ENCODE data around the gene GH2. TPM values are rescaled to one million over a fixed set of nuclear protein-coding genes. Genes with fewer than 3 reads are reported as not detected.

GH2 gene
- total RNA-seq, 1 donor from 2014 or later: not detected

- ATAC-seq: peak; percentile 81
- DNase-seq (ENCODE audit: low spot score): peak; percentile 99
Observed at GRCh38 chr17:63842540-63843386, 39.0 kb downstream of the GH2 start, which contains the start of gene SMARCD2. TSS of gene SMARCD2 (minus strand) at chr17:63842685. CDS start at chr17:63842674, 11 bp downstream.

- no peak for ATAC-seq
Observed at GRCh38 chr17:63842173-63842539, 39.6 kb downstream of the GH2 start.

GRCh38 chr17:63841350-63842172 is 40.2 kb downstream of the GH2 start:
- peak; percentile 79 for DNase-seq (ENCODE audit: low spot score)
- peak; percentile 32 for ATAC-seq

More at GRCh38 chr17:63842173-63842539, 39.6 kb downstream of the GH2 start:
- no peak for DNase-seq (ENCODE audit: low spot score)

- no peak for DNase-seq (ENCODE audit: low spot score)
- ATAC-seq: no peak
Observed at GRCh38 chr17:63840591-63841349, 41.0 kb downstream of the GH2 start.

- DNase-seq (ENCODE audit: low spot score): peak; percentile 97
- ATAC-seq: peak; percentile 56
Observed at GRCh38 chr17:63838631-63839171, 43.0 kb downstream of the GH2 start.

- ATAC-seq: peak; percentile 2
Observed at GRCh38 chr17:63837962-63838600, 43.7 kb downstream of the GH2 start.

GRCh38 chr17:63837480-63837879 is 44.3 kb downstream of the GH2 start:
- ATAC-seq (no peak), DNase-seq (ENCODE audit: low spot score) (no peak)

More at GRCh38 chr17:63837962-63838600, 43.7 kb downstream of the GH2 start:
- no peak for DNase-seq (ENCODE audit: low spot score)

- no peak for ATAC-seq
- no peak for DNase-seq (ENCODE audit: low spot score)
Observed at GRCh38 chr17:63836811-63837210, 44.9 kb downstream of the GH2 start.

GRCh38 chr17:63835167-63835720 is 46.5 kb downstream of the GH2 start:
- no peak for DNase-seq (ENCODE audit: low spot score)
- no peak for ATAC-seq

GRCh38 chr17:63834431-63835166 is 47.1 kb downstream of the GH2 start:
- no peak for DNase-seq (ENCODE audit: low spot score)

GRCh38 chr17:63833741-63834373 is 47.9 kb downstream of the GH2 start:
- DNase-seq (ENCODE audit: low spot score): no peak
- no peak for ATAC-seq

More at GRCh38 chr17:63834431-63835166, 47.1 kb downstream of the GH2 start:
- peak; percentile 24 for ATAC-seq

- DNase-seq (ENCODE audit: low spot score) (no peak), ATAC-seq (no peak)
Observed at GRCh38 chr17:63833026-63833740, 48.6 kb downstream of the GH2 start.

- ATAC-seq (no peak), DNase-seq (ENCODE audit: low spot score) (no peak)
Observed at GRCh38 chr17:63832455-63832854, 49.3 kb downstream of the GH2 start.

- ATAC-seq (no peak), DNase-seq (ENCODE audit: low spot score) (no peak)
Observed at GRCh38 chr17:63832014-63832413, 49.7 kb downstream of the GH2 start.

GRCh38 chr17:63831505-63831904 is 50.2 kb downstream of the GH2 start:
- DNase-seq (ENCODE audit: low spot score): no peak

GRCh38 chr17:63830904-63831491 is 50.7 kb downstream of the GH2 start:
- ATAC-seq (no peak), DNase-seq (ENCODE audit: low spot score) (no peak)

More at GRCh38 chr17:63831505-63831904, 50.2 kb downstream of the GH2 start:
- ATAC-seq: no peak

GRCh38 chr17:63830278-63830677 is 51.5 kb downstream of the GH2 start:
- ATAC-seq: no peak

More at GRCh38 chr17:63830278-63830677, 51.5 kb downstream of the GH2 start:
- no peak for DNase-seq (ENCODE audit: low spot score)
